CD4-positive, alpha-beta T cell (primary cell): ENCODE results near the gene CTNNB1. TPM values are rescaled to one million over a fixed set of nuclear protein-coding genes. Genes with fewer than 3 reads are reported as not detected.

Source experiments
- ATAC-seq: fragments of 200-7000 bp; cut with Tn5 transposase; one replicate; pipeline ENCODE4 v1.10.0; 2022; ENCODE audit warnings: mild to moderate bottlenecking; ENCODE audit not compliant: poor library complexity
- CTCF ChIA-PET: fragments of 350-600 bp; sonication (Branson Sonifier 250); formaldehyde crosslinking; loops from one replicate; lab custom pipeline; 2021; ENCODE audit warnings: antibody characterized with exemption, inconsistent platforms; lab: Charles Lee
- POLR2A ChIA-PET: fragments of 350-600 bp; sonication (Branson Sonifier 250); formaldehyde crosslinking; loops from one replicate; lab custom pipeline; 2021; ENCODE audit warnings: antibody characterized with exemption, inconsistent platforms; lab: Charles Lee
- DNase-seq, 14 experiments: peaks; one replicate each; pipeline ENCODE4 v3.0.0-alpha.2; 2013 to 2020; ENCODE audit warnings: mixed read lengths in 2 of 14
- H3K27ac ChIP-seq, 2 donors: one replicate each; pipeline versions ENCODE4 v1.5.1 to v1.7.0; 2013; ENCODE audit warnings: low read length in 2 of 2, low read depth in 1 of 2, mild to moderate bottlenecking in 1 of 2
- H3K27me3 ChIP-seq, 2 experiments: 1 replicate in 1 of 2; 2 replicates in 1 of 2; pipeline versions ENCODE4 v1.6.1 to v1.7.0; 2013; ENCODE audit warnings: low read length in 2 of 2, control low read depth in 1 of 2, mild to moderate bottlenecking in 1 of 2, moderate library complexity in 1 of 2; ENCODE audit not compliant: insufficient read depth in 2 of 2, control insufficient read depth in 1 of 2
- H3K36me3 ChIP-seq: one replicate; pipeline ENCODE4 v1.6.1; 2013; ENCODE audit warnings: low read length, control low read depth; ENCODE audit not compliant: insufficient read depth
- H3K4me1 ChIP-seq: one replicate; pipeline ENCODE4 v1.6.1; 2013; ENCODE audit warnings: low read length, control low read depth; ENCODE audit not compliant: insufficient read depth
- H3K4me3 ChIP-seq: one replicate; pipeline ENCODE4 v1.5.1; 2013; ENCODE audit warnings: mild to moderate bottlenecking, low read length, moderate library complexity
- H3K9me3 ChIP-seq, 2 experiments: 1 replicate in 1 of 2; 2 replicates in 1 of 2; pipeline versions ENCODE4 v1.6.1 to v1.7.0; 2013; ENCODE audit warnings: low read length in 2 of 2, mild to moderate bottlenecking in 2 of 2, control low read depth in 1 of 2, moderate library complexity in 1 of 2; ENCODE audit not compliant: control insufficient read depth in 1 of 2, insufficient read depth in 1 of 2
- H3K27ac Mint-ChIP-seq: one replicate; pipeline ENCODE4 v1.8.0; 2020; ENCODE audit warnings: mixed read lengths
- H3K27me3 Mint-ChIP-seq: one replicate; pipeline ENCODE4 v1.8.0; 2021; ENCODE audit warnings: mixed read lengths
- H3K36me3 Mint-ChIP-seq: one replicate; pipeline ENCODE4 v1.8.0; 2021; ENCODE audit warnings: low read depth, mixed read lengths
- H3K4me1 Mint-ChIP-seq: one replicate; pipeline ENCODE4 v1.8.0; 2021; ENCODE audit warnings: low read depth, mixed read lengths
- H3K4me3 Mint-ChIP-seq: one replicate; pipeline ENCODE4 v1.8.0; 2020; ENCODE audit warnings: mild to moderate bottlenecking, mixed read lengths
- H3K9me3 Mint-ChIP-seq: one replicate; pipeline ENCODE4 v1.8.0; 2020; ENCODE audit warnings: mixed read lengths
- intact Hi-C, 2 experiments: fragments of 100-400 bp; cut with DNase I in 1 of 2; cut with micrococcal nuclease in 1 of 2; formaldehyde crosslinking; loops; one replicate each; pipeline versions ENCODE4 v1.15.1 to v1.9.0; 2023 to 2025; cut with DNase I, micrococcal nuclease
- total RNA-seq, 174 experiments: library from RNA in 2 of 174; stranded (reverse) in 2 of 174; gene quantifications; one replicate each; pipeline ENCODE4 v1.2.3 and lab custom pipeline; 2021 to 2026
- TF ChIP-seq, protein P1 (sequence below): fragments of 200-600 bp; IDR thresholded peaks from one replicate; pipeline ENCODE4 v1.8.0; 2022; ENCODE audit warnings: antibody characterized with exemption, mild to moderate bottlenecking

Gene CTNNB1
- total RNA-seq, 2 experiments from 2014 or later, result 226 to 228 TPM

DNA sequence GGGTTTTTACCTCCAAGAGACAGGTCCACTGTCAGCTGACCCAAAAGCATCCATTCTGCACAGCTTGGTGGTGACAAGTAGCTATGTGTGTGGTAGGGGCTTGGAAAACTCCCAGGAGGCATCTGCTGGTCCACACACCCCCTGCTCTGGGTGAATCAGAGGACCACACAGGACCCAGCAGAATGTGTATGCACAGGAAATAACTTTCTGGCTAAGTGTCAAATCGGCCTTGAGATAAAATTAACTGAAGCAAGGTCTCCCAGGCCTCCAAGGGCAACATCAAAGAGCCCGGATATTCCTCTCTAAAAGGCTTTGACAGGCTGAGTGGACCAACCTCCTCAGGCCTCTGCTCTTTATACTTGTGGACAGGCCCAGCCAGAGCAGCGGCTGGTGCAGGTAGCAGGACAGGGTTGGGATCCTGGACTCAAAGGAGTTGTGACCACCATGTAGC, 66.5 kb downstream of the CTNNB1 start:
- no peak overlapping the region for H3K27ac Mint-ChIP-seq
- no peaks in the 10 kb centered on the region for H3K9me3 Mint-ChIP-seq
- H3K4me1 Mint-ChIP-seq, result no peaks in the 10 kb centered on the region
- H3K27me3 Mint-ChIP-seq, result no peaks in the 10 kb centered on the region
- POLR2A ChIA-PET, result no interaction called here
- Histone ChIP-seq H3K27ac (no peak overlapping the region), H3K27me3 (no peaks in the 10 kb centered on the region), H3K9me3 (peaks cover 0 to 8% of the 10 kb centered on the region in 2 experiments), H3K36me3 (no peaks in the 10 kb centered on the region), H3K4me3 (no peak overlapping the region), H3K4me1 (no peaks in the 10 kb centered on the region)
- DNase-seq (no peak), ATAC-seq (no peak)
- H3K4me3 Mint-ChIP-seq, result no peak overlapping the region
- TF ChIP-seq, protein P1, sequence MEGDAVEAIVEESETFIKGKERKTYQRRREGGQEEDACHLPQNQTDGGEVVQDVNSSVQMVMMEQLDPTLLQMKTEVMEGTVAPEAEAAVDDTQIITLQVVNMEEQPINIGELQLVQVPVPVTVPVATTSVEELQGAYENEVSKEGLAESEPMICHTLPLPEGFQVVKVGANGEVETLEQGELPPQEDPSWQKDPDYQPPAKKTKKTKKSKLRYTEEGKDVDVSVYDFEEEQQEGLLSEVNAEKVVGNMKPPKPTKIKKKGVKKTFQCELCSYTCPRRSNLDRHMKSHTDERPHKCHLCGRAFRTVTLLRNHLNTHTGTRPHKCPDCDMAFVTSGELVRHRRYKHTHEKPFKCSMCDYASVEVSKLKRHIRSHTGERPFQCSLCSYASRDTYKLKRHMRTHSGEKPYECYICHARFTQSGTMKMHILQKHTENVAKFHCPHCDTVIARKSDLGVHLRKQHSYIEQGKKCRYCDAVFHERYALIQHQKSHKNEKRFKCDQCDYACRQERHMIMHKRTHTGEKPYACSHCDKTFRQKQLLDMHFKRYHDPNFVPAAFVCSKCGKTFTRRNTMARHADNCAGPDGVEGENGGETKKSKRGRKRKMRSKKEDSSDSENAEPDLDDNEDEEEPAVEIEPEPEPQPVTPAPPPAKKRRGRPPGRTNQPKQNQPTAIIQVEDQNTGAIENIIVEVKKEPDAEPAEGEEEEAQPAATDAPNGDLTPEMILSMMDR, result no peak
- CTCF ChIA-PET, result no interaction called here
- intact Hi-C loops, result no loop called here
- H3K36me3 Mint-ChIP-seq, result no peaks in the 10 kb centered on the region

DNA sequence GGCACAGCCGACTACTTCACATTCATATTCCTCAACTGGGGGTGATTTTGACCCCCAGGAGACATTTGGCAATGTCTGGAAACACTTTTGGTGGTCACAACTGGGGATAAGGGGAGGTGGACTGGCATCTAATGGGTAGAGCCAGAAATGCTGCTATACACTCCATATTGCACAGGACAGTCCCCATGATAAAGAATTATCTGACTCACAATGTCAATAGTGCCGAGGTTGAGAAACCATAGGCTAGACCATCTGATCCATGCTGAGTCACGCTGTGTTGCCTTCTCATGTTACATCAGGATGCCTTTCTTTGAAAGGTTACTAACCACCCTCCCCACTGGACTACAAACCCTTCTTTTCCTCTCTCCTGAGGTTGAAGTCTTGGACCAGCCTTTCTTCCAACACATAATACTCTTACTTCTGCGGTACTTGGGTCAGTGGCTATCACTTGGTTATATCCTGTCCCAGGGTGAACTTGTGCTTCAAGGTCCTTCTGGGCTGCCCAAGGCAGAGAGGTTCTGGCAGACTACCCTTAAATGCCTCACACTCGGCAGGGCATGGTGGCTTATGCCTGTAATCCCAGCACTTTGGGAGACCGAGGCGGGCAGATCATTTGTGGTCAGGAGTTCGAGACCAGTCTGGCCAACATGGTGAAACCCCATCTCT, 68.8 kb downstream of the CTNNB1 start:
- H3K4me1 Mint-ChIP-seq, result no peaks in the 10 kb centered on the region
- ATAC-seq, result no peak

DNA sequence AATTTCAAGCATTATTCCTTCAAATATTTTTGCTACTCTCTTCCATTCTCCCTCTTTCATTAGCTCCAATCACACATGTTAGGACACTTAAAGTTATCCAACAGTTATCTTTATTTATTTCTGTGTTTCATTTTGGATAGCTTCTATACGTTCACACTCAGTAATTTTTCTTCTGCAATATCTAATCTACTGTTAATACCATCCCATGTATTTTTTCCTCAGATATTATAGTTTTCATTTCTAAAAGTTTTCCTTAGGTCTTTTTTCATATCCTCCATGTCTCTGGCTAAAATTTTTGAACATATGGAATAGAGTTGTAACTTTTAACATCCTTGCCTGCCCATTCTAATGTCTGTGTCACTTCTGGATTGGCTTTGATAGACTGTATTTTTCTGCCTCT, 73.4 kb downstream of the CTNNB1 start:
- no peak for ATAC-seq
- TF ChIP-seq, protein P1, result no peak
- Mint-ChIP-seq H3K9me3 (no peaks in the 10 kb centered on the region), H3K27ac (no peak overlapping the region), H3K4me3 (no peak overlapping the region), H3K4me1 (no peaks in the 10 kb centered on the region), H3K27me3 (no peaks in the 10 kb centered on the region), H3K36me3 (no peaks in the 10 kb centered on the region)
- CTCF ChIA-PET, result no interaction called here
- H3K4me3 ChIP-seq, result no peak overlapping the region
- no peaks in the 10 kb centered on the region for H3K4me1 ChIP-seq
- peaks cover 9% of the 10 kb centered on the region in 2 experiments for H3K9me3 ChIP-seq
- intact Hi-C loops, result no loop called here
- H3K27me3 ChIP-seq, result no peaks in the 10 kb centered on the region
- no peak for DNase-seq
- H3K36me3 ChIP-seq, result no peaks in the 10 kb centered on the region
- POLR2A ChIA-PET, result no interaction called here
- no peak overlapping the region for H3K27ac ChIP-seq

More for the DNA sequence above, 68.8 kb downstream of the CTNNB1 start:
- Histone ChIP-seq H3K27ac (no peak overlapping the region), H3K4me1 (no peaks in the 10 kb centered on the region), H3K36me3 (no peaks in the 10 kb centered on the region), H3K27me3 (no peaks in the 10 kb centered on the region), H3K4me3 (no peak overlapping the region), H3K9me3 (peaks cover under 1 to 9% of the 10 kb centered on the region in 2 experiments)
- CTCF ChIA-PET, result no interaction called here
- no peak overlapping the region for H3K4me3 Mint-ChIP-seq
- H3K27ac Mint-ChIP-seq, result no peak overlapping the region
- no peaks in the 10 kb centered on the region for H3K9me3 Mint-ChIP-seq
- intact Hi-C loops, result no loop called here
- no peaks in the 10 kb centered on the region for H3K27me3 Mint-ChIP-seq
- no peak for DNase-seq
- POLR2A ChIA-PET, result no interaction called here
- no peaks in the 10 kb centered on the region for H3K36me3 Mint-ChIP-seq
- TF ChIP-seq, protein P1, result no peak
